Small intestine (tissue), 7 donors: ENCODE results near the gene SPATA25. TPM values are rescaled to one million over a fixed set of nuclear protein-coding genes. Genes with fewer than 3 reads are reported as not detected.
"Not testable (repeated sequence)": the region's sequence is repeated elsewhere in the genome, so short reads cannot be mapped to it uniquely, and the experiment has no call there.

Experiments
- DNase-seq, 2 donors: peaks; one replicate each; pipeline versions ENCODE4 v3.0.0 to v3.0.0-alpha.2; 2013
- FAIRE-seq: peaks from 2 replicates; lab custom pipeline; 2012; peaks lifted over from hg19 to GRCh38; lab: Jason Lieb, UNC
- H3K27ac ChIP-seq, 3 donors: one replicate each; pipeline ENCODE4 v1.5.1; 2013; ENCODE audit warnings: low read length in 2 of 3, mild to moderate bottlenecking in 2 of 3, control low read depth in 1 of 3, inconsistent platforms in 1 of 3, low read depth in 1 of 3, moderate library complexity in 1 of 3
- H3K27me3 ChIP-seq, 3 donors: one replicate each; pipeline ENCODE4 v1.6.1; 2013; ENCODE audit warnings: low read length in 3 of 3, inconsistent platforms in 1 of 3; ENCODE audit not compliant: control insufficient read depth in 3 of 3, insufficient read depth in 3 of 3
- H3K36me3 ChIP-seq, 3 donors: one replicate each; pipeline ENCODE4 v1.6.1; 2013; ENCODE audit warnings: low read length in 3 of 3, inconsistent platforms in 1 of 3, low read depth in 1 of 3, mild to moderate bottlenecking in 1 of 3, moderate library complexity in 1 of 3; ENCODE audit not compliant: control insufficient read depth in 3 of 3, insufficient read depth in 2 of 3
- H3K4me1 ChIP-seq, 3 donors: one replicate each; pipeline ENCODE4 v1.6.1; 2013; ENCODE audit warnings: low read length in 2 of 3, inconsistent platforms in 1 of 3, low read depth in 1 of 3, mild to moderate bottlenecking in 1 of 3, moderate library complexity in 1 of 3; ENCODE audit not compliant: control insufficient read depth in 3 of 3, insufficient read depth in 2 of 3
- H3K4me3 ChIP-seq, 3 donors: one replicate each; pipeline ENCODE4 v1.5.1; 2013; ENCODE audit warnings: low read length in 3 of 3, control low read depth in 1 of 3, inconsistent platforms in 1 of 3, low read depth in 1 of 3, mild to moderate bottlenecking in 1 of 3, moderate library complexity in 1 of 3
- H3K9me3 ChIP-seq, 2 donors: one replicate each; pipeline ENCODE4 v1.6.1; 2013; ENCODE audit warnings: low read depth in 1 of 2, low read length in 1 of 2; ENCODE audit not compliant: control insufficient read depth in 2 of 2, insufficient read depth in 1 of 2
- WGBS, 3 donors: extraction: QIAGEN DNeasy Blood & Tissue Kit; methylation state at CpG; one replicate each; pipeline ENCODE4 v1.1.7; 2013; 5-methylcytosine and 5-hydroxymethylcytosine counted together
- polyA plus RNA-seq, 4 donors: library from polyadenylated mRNA; stranded (reverse) in 3 of 4; unstranded in 1 of 4; fragments of 200-250 nt in 3 of 4; fragments of 120-200 nt in 1 of 4; gene quantifications; one replicate each; pipeline versions ENCODE4 v1.2.1 to v1.2.3, GENCODE V29; 2013
- donor health status: healthy with polysubstance abuse.
- donor health status: control.
- donor health status: control.
- donor health status: Bipolar disorder and iron deficiency.
- donor health status: healthy.

Gene SPATA25
- polyA plus RNA-seq, 4 donors: 1.8 to 16.4 TPM; not detected in 2

- no peaks in the 10 kb centered on the region for H3K4me1 ChIP-seq
- H3K9me3 ChIP-seq: no peaks in the 10 kb centered on the region
- no peak for DNase-seq
- FAIRE-seq: no peak
- WGBS, 3 donors: 87 to 90% (median 88%) methylated on average over 14 of the region's 14 CpGs
- H3K4me3 ChIP-seq: no peak overlapping the region
- no peaks in the 10 kb centered on the region for H3K27me3 ChIP-seq
- H3K27ac ChIP-seq: no peak overlapping the region
- H3K36me3 ChIP-seq: peaks cover 3 to 54% (median 5%) of the 10 kb centered on the region in 3 donors
These were observed 14.8 kb upstream of the SPATA25 start for GRCh38 chr20:45902199-45902701.

DNA sequence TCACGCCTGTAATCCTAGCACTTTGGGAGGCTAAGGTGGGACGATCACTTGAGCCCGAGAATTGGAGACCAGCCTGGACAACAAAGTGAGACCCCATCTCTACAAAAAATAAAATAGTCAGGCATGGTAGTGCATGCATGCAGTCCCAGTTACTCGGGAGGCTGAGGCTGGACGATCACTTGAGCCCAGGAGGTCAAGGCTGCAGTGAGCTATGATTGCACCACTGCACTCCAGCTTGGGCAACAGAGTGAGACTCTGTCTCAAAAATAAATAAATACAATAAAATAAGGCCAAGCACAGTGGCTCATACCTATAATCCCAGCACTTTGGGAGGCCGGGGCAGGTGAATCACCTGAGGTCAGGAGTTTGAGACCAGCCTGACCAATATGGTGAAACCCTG, 13.9 kb upstream of the SPATA25 start:
- peaks cover 3 to 63% (median 10%) of the 10 kb centered on the region in 3 donors for H3K36me3 ChIP-seq
- not testable (repeated sequence) for FAIRE-seq, H3K4me3 ChIP-seq

DNA sequence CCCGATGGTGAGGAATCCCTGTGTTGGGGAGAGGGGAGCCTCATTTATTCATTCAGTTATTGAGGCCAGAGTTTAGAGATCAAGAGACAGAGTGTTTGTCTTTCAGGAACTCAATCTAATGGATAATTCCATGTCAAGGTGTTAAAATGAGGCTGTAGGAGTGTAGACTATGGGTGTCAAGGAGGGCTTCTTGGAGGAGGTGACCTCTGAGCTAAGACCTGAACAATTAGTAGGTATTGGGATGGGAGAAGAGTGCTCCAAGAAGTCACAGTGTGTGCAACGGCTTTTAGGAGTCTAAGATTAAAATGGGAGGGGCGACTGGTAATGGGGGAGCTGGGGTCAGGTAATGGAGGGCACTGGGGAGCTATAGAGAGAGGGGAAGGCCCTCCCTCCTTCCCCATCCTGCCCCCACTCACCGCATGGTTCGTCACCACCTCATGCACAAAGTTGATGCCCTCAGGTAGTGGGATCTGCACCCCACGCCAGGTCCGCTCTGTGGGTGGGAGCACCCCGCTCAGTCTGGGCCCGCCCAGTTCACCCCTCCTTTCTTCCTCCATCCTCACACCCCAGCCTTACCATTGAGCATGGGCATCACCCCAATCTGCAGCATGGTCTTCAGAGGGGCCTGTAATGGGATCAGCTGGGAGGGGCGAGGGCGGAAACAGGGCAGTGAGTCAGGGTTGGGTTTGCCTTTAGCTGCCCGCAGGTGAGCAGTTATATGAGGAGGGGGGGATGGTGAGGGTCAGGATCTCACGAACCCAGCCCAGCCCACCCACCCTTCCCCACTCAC, 11.8 kb upstream of the SPATA25 start:
- Histone ChIP-seq H3K36me3 (peaks cover 3 to 69% (median 14%) of the 10 kb centered on the region in 3 donors), H3K4me3 (no peak overlapping the region), H3K27me3 (no peaks in the 10 kb centered on the region), H3K27ac (no peak overlapping the region), H3K4me1 (peaks cover 0 to 4% (median 0%) of the 10 kb centered on the region in 3 donors), H3K9me3 (no peaks in the 10 kb centered on the region)
- FAIRE-seq: no peak
- no peak for DNase-seq
- 87 to 89% (median 88%) methylated on average over 13 of the region's 13 CpGs for WGBS, 3 donors

More for the DNA sequence above, 13.9 kb upstream of the SPATA25 start:
- DNase-seq, H3K4me1 ChIP-seq, H3K27me3 ChIP-seq, H3K27ac ChIP-seq, H3K9me3 ChIP-seq: not testable (repeated sequence)
- 87 to 98% (median 92%) methylated on average over 6 of the region's 6 CpGs for WGBS, 3 donors

DNA sequence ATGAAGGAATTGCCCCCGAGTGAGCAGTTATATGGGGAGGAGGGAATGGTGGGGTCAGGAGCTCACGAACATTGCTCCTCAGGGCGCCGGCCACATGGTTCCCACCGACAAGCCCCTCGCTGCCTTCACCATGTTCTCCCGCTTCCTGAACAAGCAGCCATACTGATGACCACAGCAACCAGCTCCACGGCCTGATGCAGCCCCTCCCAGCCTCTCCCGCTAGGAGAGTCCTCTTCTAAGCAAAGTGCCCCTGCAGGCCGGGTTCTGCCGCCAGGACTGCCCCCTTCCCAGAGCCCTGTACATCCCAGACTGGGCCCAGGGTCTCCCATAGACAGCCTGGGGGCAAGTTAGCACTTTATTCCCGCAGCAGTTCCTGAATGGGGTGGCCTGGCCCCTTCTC, 10.9 kb upstream of the SPATA25 start:
- Histone ChIP-seq H3K36me3 (peaks cover 5 to 78% (median 16%) of the 10 kb centered on the region in 3 donors), H3K4me1 (peaks cover 0 to 13% (median 0%) of the 10 kb centered on the region in 3 donors), H3K9me3 (no peaks in the 10 kb centered on the region), H3K4me3 (no peak overlapping the region), H3K27me3 (no peaks in the 10 kb centered on the region), H3K27ac (no peak overlapping the region)
- DNase-seq (no peak), FAIRE-seq (no peak)
- 87 to 92% (median 91%) methylated on average over 12 of the region's 12 CpGs for WGBS, 3 donors

DNA sequence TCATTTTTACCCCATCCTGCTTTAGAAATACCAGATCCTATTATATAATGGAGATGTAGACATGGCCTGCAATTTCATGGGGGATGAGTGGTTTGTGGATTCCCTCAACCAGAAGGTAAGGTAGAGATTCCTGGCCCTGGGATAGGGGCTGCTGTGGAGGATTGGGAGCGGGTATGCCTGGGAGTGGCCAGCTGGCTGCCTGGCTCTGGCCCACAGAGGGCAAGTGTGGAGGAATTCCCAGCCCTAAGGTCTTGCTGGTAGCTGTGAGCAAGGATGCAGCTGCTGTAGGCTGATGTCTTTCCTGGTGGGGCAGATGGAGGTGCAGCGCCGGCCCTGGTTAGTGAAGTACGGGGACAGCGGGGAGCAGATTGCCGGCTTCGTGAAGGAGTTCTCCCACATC, 10.3 kb upstream of the SPATA25 start:
- no peaks in the 10 kb centered on the region for H3K9me3 ChIP-seq
- 95 to 98% (median 95%) methylated on average over 7 of the region's 7 CpGs for WGBS, 3 donors
- H3K4me3 ChIP-seq: no peak overlapping the region
- H3K27me3 ChIP-seq: no peaks in the 10 kb centered on the region
- H3K36me3 ChIP-seq: peaks cover 5 to 83% (median 16%) of the 10 kb centered on the region in 3 donors
- H3K27ac ChIP-seq: no peak overlapping the region
- no peak for FAIRE-seq
- no peak for DNase-seq
- peaks cover 0 to 17% (median 4%) of the 10 kb centered on the region in 3 donors for H3K4me1 ChIP-seq

DNA sequence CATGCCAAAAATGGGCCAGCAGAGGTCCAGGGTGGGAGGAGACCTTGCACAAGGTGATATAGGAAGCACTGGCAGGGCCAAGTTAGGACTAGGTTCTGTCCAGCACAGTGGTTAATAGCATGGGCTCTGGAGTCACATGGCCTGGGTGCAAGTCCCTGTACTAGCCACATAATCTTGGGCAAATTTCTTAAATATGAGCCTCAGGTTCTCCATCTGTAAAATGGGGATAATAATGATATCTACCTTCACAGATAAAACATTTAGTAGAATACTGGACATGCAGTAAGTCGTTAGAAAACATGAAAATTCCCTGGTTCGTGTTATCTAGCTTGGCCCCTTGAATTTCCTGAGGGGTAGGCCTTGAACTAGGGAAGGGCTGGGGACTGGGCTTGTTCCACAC, 9.9 kb upstream of the SPATA25 start:
- no peaks in the 10 kb centered on the region for H3K9me3 ChIP-seq
- peaks cover 5 to 85% (median 16%) of the 10 kb centered on the region in 3 donors for H3K36me3 ChIP-seq
- 79 to 91% (median 86%) methylated on average over 2 of the region's 2 CpGs for WGBS, 3 donors

GRCh38 chr20:45896641-45897161, 9.3 kb upstream of the SPATA25 start:
- Histone ChIP-seq H3K4me3 (no peak overlapping the region), H3K4me1 (peaks cover 0 to 22% (median 6%) of the 10 kb centered on the region in 3 donors), H3K36me3 (peaks cover 5 to 85% (median 16%) of the 10 kb centered on the region in 3 donors), H3K27ac (no peak overlapping the region), H3K9me3 (no peaks in the 10 kb centered on the region), H3K27me3 (no peaks in the 10 kb centered on the region)
- 93 to 96% (median 93%) methylated on average over 13 to 14 of the region's 14 CpGs for WGBS, 3 donors
- no peak for FAIRE-seq
- DNase-seq: no peak

More for the DNA sequence above, 9.9 kb upstream of the SPATA25 start:
- no peak overlapping the region for H3K4me3 ChIP-seq
- peaks cover 0 to 21% (median 6%) of the 10 kb centered on the region in 3 donors for H3K4me1 ChIP-seq
- DNase-seq (no peak), FAIRE-seq (no peak)
- no peaks in the 10 kb centered on the region for H3K27me3 ChIP-seq
- H3K27ac ChIP-seq: no peak overlapping the region

DNA sequence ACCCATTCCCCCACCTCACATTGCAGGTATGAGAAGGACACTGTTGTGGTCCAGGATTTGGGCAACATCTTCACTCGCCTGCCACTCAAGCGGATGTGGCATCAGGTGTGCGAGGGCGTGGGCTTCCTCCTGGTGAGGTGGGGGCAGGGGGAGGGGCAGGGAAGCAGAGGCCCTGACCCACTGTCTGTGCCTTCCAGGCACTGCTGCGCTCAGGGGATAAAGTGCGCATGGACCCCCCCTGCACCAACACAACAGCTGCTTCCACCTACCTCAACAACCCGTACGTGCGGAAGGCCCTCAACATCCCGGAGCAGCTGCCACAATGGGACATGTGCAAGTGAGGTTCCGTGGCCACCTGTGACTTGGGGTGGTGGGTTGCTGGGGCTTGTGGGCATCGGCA, 7.4 kb upstream of the SPATA25 start:
- Histone ChIP-seq H3K4me1 (peaks cover 0 to 22% (median 6%) of the 10 kb centered on the region in 3 donors), H3K27ac (no peak overlapping the region), H3K36me3 (peaks cover 5 to 75% (median 11%) of the 10 kb centered on the region in 3 donors), H3K4me3 (no peak overlapping the region), H3K9me3 (no peaks in the 10 kb centered on the region), H3K27me3 (no peaks in the 10 kb centered on the region)
- FAIRE-seq: no peak
- WGBS, 3 donors: 77 to 89% (median 79%) methylated on average over 12 of the region's 12 CpGs
- DNase-seq: no peak
